ENCODE results near the gene DIO1.
"Not testable (repeated sequence)": the region's sequence is repeated elsewhere in the genome, so short reads cannot be mapped to it uniquely, and the experiment has no call there.

The DIO1 gene

DNA sequence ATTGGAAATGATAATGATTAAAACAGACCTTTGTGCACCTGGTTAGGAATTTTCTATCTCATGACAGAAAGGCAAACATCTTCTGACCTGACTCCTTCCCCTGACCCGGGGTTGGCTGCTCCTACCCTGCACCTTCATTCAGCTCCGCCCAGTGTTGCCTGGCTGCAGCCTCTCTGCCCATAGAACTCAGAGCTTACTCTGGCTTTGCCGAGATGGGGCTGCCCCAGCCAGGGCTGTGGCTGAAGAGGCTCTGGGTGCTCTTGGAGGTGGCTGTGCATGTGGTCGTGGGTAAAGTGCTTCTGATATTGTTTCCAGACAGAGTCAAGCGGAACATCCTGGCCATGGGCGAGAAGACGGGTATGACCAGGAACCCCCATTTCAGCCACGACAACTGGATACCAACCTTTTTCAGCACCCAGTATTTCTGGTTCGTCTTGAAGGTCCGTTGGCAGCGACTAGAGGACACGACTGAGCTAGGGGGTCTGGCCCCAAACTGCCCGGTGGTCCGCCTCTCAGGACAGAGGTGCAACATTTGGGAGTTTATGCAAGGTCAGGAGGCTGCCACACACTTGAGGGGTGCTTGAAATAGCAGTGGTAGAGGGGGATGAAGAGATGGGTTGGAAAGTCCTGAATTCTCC, at the start of gene DIO1:
TSS of gene DIO1 (plus strand) at position 189 of the 638 bp plus-strand sequence. CDS start at position 213, 24 bp downstream.
- DNase-seq: peak; percentile 24

DNA sequence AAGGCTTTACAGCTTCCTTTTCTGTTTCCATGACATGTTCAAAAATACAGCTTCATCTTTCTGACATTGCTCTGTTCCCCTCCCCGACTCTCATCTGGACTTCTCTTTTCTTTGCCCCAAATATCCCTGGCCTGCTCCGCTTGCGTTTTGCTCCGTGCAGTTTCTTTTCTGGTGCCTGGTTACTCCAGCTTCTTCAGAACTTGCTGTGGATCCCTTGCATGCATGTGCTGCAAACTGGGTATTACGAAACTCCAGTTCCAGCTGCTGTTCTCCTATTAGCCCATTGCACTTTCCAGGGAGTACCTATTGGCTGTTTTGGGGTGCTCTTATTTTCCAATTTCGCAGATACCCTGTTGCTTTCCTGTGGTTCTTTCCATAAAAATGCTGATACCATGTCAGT, 46.0 kb upstream of the DIO1 start:
- no peak for DNase-seq

DNA sequence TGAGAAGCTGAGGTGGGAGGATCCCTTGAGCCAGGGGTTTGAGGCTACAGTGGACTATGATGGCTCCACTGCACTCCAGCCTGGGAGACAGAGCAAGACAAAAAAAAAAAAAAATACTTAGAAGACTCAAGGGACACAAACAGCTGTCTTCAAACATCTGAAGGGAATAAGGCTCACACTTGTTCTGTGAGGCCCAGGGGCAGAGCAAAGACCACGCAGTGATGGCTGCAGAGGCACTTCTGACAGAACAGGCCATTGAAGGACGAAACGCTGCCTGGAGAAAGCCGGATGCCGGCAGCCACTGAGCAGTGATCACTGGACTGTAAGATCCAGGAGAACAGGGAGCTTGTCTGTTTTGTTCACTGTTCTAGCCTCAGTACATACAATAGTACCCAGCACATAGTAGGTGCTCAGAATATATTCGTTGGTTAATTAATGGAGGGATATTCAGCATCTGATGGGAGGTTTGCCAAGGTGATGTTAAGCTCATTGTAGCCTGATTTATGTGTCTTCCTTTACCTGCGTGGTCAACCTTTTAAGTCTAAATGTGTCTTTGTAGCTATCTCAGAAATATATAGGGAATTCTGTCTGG, 43.8 kb upstream of the DIO1 start:
- no peak for DNase-seq

DNA sequence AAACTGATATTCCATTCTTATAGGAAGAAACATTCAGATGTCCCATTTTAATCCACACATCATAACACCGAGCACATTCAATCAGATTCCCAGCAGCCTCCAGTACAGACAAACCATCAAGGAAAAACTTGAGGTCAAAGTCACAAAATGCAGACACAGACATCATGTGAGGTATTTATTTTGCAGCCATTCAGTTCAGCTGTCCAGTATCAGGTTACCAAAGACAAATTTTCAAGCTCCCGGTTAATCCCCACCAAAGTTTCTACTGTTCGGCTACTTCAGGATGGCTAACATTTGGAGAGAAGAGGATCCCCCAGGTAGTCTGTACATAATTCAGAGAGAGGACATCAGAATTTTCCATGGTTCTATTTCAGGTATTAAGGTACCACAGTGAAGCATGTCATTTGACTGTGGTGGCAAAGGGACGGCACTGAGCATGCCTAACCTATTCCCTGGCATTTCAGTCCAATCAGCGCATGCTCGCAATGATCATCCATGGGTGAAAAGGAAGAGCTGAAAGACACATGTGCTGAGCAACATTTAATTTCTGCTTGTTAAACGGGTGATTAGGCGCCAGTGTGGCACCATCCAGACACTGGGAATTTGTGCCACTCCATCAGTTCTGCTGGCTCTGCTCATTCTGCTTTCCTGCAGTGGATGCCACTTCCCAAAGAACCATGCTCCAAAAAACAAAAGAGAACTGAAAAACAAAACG, 42.3 kb upstream of the DIO1 start:
- no peak for DNase-seq

DNA sequence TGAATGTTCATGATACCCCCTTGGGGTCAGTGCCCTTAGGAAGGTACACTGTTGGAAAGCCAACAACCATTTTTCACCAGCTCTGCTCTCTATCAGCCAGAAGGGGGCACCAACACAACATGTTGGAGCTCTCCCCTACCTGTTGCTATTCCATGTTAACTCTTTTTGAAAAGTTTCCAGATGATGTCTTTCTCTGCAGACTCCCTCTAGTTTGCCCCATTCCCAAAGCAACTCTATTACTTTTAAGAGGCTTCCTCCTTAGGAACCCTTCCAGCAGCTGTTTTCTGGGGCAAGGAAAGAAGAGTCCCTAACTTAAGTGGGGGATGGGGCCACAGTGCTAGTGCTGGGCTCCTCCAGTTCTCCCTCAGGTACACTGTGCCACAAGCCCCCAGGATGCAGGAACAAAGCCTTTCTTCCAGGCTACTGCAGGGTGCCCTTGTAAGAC, 33.0 kb upstream of the DIO1 start:
- DNase-seq: peak; percentile 46

DNA sequence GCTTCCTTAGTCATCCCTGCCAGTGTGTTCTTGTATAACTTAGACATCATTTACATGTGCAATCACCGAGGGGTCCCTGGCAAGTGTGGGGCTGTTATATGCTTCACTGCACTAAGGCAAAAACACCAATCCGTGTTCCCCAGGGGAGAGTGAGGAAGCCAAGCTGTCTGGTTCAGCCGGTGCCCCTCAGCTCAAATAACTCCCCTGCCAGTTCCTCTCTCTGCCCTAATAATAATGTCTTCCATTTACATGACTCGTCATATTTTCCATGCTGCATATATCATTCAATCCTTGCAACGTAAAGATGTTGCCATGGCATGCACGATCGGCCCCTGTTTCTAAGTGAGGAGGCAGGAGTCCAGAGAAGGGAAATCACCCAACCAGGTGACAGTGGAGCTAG, 31.5 kb upstream of the DIO1 start:
- no peak for DNase-seq

DNA sequence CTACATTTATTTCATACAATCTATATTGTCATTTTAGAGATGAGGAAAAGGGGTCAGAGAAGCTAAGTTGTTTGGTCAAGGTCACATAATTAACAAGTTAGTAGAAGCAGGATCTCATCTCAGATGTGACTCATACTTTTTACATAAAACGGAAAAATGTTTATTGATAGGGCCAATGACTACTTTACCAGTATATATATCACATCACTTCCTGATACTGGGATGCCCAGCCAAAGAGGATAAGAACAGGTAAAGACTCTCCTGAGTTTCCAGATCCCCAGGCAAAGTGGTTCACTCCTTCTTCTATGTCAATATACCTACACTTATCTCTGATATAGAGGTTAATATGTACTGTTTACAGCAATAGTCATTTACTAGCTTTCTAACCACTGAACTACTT, 25.4 kb upstream of the DIO1 start:
- DNase-seq: no peak

DNA sequence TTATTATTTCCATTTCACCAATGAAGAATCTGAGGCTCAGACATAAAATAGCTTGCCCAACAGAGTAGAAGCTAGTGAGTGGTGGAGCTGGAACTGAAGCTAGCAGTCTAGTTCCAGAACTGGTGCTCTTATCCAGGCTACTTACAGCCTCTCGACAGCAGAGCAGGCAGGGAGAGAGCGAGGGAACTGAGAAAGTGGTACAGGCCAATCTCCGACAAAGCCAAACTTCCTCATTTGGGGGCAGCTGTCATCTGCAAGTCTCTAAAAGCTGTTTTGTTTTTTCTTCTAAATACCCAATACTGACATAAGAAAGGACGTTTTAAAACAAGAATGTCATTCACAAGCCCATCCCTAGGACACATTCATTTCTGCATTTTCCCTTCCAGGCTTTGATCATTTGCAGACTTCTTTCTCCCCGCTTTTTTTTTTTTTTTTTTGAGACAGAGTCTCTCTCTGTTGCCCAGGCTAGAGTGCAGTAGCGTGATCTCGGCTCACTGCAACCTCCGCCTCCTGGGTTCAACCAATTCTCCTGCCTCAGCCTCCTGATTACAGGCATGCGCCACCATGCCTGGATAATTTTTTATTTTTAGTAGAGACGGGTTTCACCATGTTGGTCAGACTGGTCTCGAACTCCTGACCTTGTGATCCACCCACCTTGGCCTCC, 24.4 kb upstream of the DIO1 start:
- DNase-seq: no peak

DNA sequence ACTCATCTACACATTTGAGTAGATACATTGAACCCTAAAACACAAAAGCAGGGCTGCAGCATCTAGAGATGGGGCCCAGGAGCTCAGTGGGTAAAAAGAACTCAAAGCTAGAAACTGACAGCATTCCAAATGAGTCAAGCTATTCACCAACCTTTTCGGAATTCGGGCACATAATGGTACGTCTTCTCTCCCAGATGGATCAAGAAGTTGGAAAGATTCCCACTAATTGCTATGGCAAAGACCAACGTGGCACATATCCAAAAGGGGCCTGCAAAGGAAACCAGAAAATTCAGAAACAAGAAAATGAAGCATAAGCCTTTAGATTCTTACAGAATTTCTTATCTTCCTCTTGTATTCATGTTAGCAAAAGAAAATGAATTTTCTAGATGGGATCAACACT, 22.8 kb upstream of the DIO1 start:
- DNase-seq: no peak

DNA sequence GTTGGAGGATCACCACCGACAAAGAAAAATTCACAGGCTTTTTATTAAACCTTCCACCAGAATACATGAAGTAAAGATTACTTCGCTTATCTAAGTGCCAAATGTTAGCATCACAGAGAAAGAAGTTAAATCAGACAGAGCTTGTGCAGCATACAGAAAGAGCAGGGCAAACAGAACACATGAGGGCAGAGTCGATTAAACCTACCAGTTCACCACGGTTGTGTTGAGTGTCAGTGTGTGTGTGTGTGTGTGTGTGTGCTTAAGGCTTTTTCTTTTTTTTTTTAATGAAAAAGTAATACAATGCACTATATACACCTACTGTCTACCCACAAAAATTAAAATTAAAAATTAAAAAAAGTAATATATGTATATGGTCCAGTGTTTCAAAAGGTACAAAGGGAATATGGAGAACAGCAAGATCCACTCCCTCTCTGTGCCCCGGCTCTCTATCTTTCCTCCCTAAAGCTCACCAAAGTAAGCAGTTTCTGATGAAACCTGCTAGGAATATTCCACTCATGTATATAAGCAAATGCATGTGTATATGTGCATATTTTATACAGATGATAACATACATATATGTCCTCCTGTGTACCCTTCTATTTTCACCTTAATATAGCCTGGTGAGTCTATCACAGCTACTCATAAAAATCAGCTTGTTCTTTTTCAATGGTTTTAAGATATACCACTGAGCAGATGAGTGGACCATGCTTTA, 22.1 kb upstream of the DIO1 start:
- DNase-seq: no peak

DNA sequence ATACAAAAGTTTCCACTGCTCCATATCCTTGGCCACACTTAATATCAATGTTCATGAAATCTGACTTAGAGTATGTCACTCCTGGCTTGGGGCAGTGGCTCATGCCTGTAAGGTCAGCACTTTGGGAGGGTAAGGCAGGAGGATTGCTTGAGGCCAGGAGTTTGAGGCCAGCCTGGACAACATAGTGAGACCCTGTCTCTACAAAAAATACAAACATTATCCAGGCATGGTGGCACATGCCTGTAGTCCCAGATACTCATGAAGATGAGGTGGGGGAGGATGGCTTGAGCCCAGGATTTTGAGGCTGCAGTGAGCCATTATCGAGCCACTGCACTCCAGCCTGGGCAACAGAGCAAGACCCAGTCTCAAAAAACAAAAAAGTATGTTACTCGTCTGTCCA, 18.8 kb upstream of the DIO1 start:
- not testable (repeated sequence) for DNase-seq

DNA sequence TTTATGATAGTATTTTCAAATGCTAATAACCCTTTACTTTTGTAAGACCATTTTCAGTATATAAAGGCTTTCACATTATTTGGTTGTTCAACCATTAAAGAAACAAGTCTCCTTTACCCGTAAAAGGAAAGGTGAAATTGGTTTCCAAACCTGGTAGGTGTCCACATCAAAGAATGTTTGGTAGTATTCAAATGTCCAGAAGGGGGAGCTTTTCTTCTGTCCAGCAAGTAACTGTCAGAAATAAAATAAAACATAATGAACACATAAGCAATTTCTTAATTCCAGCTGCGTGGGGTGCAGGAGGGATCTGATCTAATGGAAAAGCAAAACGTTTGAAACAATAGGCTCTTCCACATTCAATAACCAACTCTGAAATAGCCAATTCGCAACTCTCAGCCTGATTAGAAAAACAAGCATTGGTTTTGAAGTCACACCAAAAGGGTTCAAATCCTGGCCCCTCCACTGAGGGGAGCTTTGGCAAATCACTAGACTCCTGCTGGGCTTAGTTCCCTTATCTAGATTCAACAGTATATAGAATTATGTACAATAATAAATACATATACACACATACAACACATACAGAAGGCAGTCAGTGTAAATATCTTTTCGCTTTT, 15.4 kb upstream of the DIO1 start:
- no peak for DNase-seq

DNA sequence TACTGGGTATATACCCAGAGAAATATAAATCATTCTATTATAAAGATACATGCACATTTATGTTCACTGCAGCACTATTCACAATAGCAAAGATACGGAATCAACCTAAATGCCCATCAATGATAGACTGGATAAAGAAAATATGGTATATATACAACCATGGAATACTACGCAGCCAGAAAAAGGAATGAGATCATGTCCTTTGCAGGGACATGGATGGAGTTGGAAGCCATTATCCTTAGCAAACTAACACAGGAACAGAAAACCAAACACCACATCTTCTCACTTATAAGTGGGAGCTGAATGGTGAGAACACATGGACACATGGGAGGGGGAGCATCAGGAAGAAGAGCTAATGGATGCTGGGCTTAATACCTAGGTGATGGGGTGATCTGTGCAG, 12.1 kb upstream of the DIO1 start:
- not testable (repeated sequence) for DNase-seq

DNA sequence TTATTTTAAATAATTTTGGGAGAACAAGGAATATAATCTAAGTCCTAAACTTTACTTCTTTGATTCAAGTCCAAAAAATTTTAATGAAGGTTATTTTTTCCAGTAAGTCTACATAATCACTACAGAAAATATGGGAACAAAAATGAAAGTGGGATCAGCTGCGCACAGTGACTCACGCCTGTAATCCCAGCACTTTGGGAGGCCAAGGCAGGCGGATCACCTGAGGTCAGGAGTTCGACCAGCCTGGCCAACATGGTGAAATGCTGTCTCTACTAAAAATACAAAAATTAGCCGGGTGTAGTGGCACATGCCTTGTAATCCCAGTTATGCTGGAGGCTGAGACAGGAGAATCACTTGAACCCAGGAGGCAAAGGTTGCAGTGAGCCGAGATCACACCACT, 10.4 kb upstream of the DIO1 start:
- DNase-seq: not testable (repeated sequence)

DNA sequence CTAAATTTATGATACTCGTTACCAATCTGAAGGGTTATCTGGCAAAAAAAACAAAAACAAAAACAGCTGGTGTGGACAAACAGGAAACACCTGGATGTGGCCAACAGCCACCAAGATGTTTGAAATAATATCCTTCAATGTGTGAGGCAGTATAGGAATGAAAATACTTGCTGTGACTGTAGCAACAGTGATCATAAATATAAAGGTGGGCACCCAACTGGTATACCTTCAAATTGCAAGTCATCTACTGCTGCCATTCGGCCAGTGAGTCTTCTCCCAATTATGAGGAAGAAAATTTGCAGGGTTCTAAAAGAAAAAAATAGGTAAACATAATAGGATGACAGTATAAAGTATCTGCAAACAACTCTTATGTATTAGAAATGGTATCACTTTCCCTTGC, 5.3 kb upstream of the DIO1 start:
- no peak for DNase-seq

DNA sequence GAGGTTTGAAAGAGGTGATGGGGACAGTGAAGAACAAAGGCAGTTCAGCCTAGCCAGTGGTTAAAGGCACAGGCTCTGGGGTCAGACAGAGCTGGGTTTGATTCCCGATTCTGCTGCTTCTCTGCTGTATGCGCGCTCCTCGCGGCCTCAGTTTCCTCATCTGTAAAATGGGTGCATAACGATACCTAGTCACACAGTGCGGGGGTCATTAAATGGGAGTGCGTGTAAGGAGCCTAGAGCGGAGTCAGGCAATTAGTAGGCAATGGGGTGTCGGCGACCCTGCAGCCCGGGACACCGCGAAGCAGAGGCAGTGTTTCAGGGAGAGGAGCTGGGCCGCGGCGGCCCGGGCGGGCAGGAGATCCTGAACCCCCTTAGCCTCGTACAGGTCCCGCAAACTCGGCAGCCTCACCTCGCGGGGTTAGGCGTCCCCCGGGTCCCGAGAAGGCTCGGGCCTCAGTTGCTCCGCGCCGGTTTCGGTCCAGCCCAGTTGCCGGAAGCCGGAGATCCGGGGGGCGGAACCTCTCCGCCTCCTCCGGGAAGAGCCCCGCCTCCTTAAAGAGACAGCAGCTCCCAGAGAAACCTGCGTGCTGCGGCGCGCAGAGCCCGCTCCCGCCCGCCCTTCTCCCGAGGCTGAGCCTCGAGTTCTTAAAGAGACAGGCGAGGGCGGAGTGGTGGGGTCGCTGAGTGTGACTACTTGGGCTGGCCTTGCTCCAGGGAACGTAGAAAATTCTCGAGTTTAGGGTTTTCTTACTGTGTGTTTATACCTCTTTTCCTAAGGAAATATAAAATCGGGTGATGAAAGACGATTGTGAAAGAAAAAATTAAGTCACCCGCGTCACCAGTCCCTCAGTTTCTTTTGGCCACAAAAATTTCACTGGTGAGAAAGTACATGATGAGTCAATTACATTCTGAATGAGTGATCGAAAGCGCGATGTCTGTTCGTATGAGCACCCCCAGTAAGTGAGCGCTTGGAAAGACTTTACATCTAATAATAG, 4.4 kb upstream of the DIO1 start, which contains the start of gene YIPF1:
TSS of gene YIPF1 (minus strand) at position 494 of the 995 bp plus-strand sequence. CDS start 860 bp downstream, outside the sequence.
- peak; percentile 90 for DNase-seq

DNA sequence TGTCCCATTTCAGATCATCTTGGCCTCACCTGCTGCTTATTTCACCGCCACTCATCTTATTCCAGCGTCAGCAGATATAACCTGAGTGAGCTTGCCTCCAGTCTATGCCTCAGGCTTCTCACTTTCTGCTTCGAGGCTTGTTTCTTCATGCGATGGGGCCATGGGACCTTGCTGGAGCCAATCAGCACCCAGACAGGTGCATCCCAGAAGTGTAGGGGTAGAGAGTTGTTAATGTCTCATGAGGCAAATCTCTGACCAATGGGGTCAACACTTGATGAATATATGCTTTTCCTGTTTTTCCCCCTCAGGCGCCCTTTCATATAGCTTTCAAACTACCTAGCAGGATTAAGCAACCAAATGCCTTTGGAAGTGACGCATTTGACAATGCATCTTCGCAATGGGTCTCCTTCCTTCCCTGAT, 3.5 kb upstream of the DIO1 start:
- DNase-seq: peak; percentile 36

DNA sequence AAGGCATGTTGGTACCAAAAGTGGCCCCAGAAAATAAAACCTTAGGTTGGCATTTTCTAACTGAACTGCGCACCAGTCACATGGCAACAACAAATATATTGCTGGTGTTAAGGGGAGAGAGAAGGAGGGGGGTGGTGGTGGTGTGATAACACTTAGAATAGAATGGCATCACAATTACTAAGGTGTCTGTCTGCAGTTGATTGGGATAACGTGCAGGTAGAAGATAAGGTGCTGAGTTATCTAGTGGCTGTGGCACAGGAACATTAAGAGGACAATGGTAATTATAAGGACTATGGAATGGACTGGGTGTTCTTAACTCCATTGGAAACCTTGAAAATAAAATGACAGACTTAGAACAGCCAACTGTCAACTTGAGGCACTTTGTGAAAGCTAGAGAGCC, 3.0 kb upstream of the DIO1 start:
- DNase-seq: no peak

DNA sequence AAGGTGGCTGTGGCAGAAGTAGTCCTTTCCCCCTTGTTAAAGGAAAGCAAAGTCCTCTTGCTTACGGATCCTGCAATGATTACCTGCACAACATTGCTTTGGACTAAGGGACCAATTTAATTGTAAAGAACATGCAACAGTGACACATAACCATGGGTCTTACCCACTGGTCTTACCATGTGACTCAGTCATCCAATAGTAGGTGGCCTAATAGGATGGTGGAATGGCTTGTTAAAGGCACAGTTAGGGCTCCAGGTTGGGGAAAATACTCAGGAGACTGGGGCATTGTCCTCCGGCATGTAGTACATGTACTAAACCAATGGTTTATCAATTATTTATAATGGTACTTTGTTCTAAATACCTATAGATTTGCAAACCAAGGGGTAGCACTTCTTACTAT, 2.3 kb upstream of the DIO1 start:
- no peak for DNase-seq

DNA sequence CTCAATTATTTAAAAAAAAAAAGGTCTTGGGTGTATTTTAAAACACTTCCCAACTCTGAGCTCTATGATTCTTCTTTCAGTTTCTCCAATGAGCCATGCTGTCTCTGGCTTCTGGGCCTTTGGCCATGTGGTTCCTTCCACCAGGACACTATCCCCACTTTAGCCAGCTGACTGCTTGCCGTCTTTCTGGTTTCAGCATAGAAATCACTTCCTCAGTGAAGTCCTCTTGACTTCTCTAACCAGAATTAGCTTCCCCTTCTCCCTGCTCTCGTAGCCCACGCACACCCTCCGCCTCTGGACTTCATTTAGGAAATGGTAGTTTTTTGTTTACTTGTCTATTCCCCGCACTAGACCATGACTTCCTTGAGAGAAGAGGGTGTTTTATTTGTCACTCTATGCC, 1.1 kb upstream of the DIO1 start:
- no peak for DNase-seq

DNA sequence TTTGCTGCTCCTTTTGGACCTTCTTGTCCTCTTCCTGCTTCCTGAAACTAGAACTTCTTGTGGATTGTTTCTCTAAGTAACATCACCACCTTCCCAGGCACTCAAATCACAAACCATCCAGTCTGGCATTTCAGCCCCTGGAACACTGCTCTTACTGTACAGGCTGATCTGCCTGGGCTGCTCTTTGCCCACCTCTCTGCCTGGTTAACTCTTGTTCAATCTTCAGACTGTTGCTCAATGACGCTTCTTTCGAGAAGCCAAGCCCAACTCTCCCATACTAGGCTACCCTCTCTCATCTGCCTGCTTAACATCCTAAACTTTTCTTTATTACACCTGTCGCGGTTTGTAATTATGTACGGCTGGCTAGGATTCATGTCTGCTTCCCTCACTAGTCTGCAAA, 657 bp downstream of the DIO1 start:
- no peak for DNase-seq

Measured in activated CD4-positive, alpha-beta T cell treated with anti-CD3 and anti-CD28 coated beads for 48 hours (primary cell).